Measurements from ENCODE around the gene HJURP.

DNA sequence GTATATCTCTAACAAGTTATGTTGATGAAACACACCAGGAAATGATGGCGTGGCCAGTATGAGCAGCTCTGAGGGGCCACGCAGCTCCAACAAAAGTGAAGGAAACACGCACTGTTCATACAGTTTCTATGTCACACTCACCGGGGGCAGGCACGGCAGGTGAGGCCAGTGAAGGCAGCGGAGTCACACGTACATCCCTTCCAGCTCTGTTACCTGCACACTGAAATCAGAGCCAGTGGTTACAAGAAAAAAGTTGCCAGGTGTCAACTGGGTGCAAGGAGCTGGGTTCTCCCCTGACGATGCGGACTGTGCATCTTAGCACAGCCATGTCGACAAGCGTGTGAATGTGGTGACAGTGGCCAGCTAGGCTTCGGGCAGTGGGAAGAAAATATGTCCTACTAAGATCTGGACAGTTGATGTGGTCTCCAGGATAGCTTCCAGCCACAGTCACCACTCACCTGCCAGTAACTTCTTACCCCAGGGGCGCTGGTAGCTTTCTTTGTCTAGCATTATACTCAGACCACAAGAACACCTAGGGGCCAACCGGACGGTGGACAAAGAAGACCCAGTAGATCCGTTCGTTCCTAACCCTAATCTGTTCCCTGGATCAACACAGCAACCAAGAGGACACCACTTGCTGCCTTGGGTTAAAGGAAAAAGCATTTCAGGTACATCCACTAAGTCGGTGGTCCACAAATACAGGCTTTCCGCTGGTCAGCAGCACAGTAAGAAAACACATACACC lies 10.1 kb downstream of the HJURP start:
- TF ChIP-seq, protein P1, sequence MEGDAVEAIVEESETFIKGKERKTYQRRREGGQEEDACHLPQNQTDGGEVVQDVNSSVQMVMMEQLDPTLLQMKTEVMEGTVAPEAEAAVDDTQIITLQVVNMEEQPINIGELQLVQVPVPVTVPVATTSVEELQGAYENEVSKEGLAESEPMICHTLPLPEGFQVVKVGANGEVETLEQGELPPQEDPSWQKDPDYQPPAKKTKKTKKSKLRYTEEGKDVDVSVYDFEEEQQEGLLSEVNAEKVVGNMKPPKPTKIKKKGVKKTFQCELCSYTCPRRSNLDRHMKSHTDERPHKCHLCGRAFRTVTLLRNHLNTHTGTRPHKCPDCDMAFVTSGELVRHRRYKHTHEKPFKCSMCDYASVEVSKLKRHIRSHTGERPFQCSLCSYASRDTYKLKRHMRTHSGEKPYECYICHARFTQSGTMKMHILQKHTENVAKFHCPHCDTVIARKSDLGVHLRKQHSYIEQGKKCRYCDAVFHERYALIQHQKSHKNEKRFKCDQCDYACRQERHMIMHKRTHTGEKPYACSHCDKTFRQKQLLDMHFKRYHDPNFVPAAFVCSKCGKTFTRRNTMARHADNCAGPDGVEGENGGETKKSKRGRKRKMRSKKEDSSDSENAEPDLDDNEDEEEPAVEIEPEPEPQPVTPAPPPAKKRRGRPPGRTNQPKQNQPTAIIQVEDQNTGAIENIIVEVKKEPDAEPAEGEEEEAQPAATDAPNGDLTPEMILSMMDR (IDR thresholded peaks at IDR 0.05) = no peak
- TF ChIP-seq POLR2A (IDR thresholded peaks at IDR 0.05; ENCODE audit: low read depth) (no peak), EP300 (IDR thresholded peaks at IDR 0.05) (no peak), POLR2AphosphoS5 (IDR thresholded peaks at IDR 0.05) (no peak)

Data from esophagus muscularis mucosa (tissue), 4 donors.